HEK293T (cell line): ENCODE data around the gene BOLA3.

Experiments
- BHLHE40 ChIP-seq: fragments of 450-650 bp; IDR thresholded peaks from 2 replicates; pipeline ENCODE4 v1.6.1; 2016; ENCODE audit warnings: mild to moderate bottlenecking, moderate library complexity, borderline replicate concordance
- ELF4 ChIP-seq: fragments of 450-650 bp; IDR thresholded peaks from 2 replicates; pipeline ENCODE4 v1.6.1; 2017; ENCODE audit warnings: antibody characterized with exemption
- FOXA1 ChIP-seq: fragments of 450-650 bp; IDR thresholded peaks from 2 replicates; pipeline ENCODE4 v1.6.1; 2016; ENCODE audit warnings: mild to moderate bottlenecking
- FOXM1 ChIP-seq: fragments of 450-650 bp; IDR thresholded peaks from 2 replicates; pipeline ENCODE4 v1.6.1; 2017; ENCODE audit warnings: mild to moderate bottlenecking, borderline replicate concordance
- HDGF ChIP-seq: fragments of 450-650 bp; IDR thresholded peaks from 2 replicates; pipeline ENCODE4 v1.6.1; 2017; ENCODE audit warnings: antibody characterized with exemption, borderline replicate concordance
- L3MBTL2 ChIP-seq: fragments of 450-650 bp; conservative IDR thresholded peaks from 2 replicates; pipeline ENCODE4 v1.6.1; 2016; ENCODE audit warnings: mild to moderate bottlenecking
- LEF1 ChIP-seq: fragments of 450-650 bp; IDR thresholded peaks from 2 replicates; pipeline ENCODE4 v1.6.1; 2017; ENCODE audit warnings: mild to moderate bottlenecking, borderline replicate concordance
- NFRKB ChIP-seq: fragments of 450-650 bp; IDR thresholded peaks from 2 replicates; pipeline ENCODE4 v1.6.1; 2016; ENCODE audit warnings: mild to moderate bottlenecking, moderate library complexity
- SP1 ChIP-seq: fragments of 450-650 bp; IDR thresholded peaks from 2 replicates; pipeline ENCODE4 v1.6.1; 2017
- SUZ12 ChIP-seq: fragments of 450-650 bp; IDR thresholded peaks from 2 replicates; pipeline ENCODE4 v1.6.1; 2016; ENCODE audit warnings: mild to moderate bottlenecking
- ZNF384 ChIP-seq: fragments of 450-650 bp; IDR thresholded peaks from 2 replicates; pipeline ENCODE4 v1.6.1; 2016
- TF ChIP-seq, protein P1 (sequence below): fragments of 450-650 bp; IDR thresholded peaks from 2 replicates; pipeline ENCODE4 v1.6.1; 2016

DNA sequence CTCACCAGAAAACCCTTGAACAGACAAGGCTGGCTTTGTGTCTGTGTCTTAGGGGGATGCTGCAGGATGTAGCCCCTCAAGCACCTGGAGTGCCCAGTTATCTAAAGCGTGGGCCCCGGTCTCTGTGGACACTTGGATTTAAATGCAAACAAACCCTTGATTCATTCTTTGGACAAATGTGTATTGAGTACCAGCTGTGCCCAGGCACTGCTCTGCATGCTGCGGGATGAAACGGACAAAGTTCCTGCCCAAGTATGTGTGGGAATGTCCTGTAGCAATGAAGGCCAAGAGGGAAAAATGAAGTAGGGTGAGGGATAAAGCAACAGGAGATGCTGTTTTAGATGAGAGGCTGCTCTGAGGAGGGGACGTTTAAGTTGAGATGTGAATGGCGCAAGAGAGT is 53.9 kb downstream of the BOLA3 start:
- TF ChIP-seq SP1, result no peak
- TF ChIP-seq NFRKB, result no peak
- TF ChIP-seq FOXA1, result no peak
- TF ChIP-seq SUZ12, result no peak
- TF ChIP-seq ELF4, result no peak
- TF ChIP-seq HDGF, result no peak
- TF ChIP-seq, protein P1, sequence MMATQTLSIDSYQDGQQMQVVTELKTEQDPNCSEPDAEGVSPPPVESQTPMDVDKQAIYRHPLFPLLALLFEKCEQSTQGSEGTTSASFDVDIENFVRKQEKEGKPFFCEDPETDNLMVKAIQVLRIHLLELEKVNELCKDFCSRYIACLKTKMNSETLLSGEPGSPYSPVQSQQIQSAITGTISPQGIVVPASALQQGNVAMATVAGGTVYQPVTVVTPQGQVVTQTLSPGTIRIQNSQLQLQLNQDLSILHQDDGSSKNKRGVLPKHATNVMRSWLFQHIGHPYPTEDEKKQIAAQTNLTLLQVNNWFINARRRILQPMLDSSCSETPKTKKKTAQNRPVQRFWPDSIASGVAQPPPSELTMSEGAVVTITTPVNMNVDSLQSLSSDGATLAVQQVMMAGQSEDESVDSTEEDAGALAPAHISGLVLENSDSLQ, result no peak
- TF ChIP-seq L3MBTL2, result no peak
- TF ChIP-seq ZNF384, result no peak
- TF ChIP-seq BHLHE40, result no peak
- TF ChIP-seq LEF1, result no peak
- TF ChIP-seq FOXM1, result no peak
